ENCODE data around the gene TRABD2A.
"Not testable (repeated sequence)": the region's sequence is repeated elsewhere in the genome, so short reads cannot be mapped to it uniquely, and the experiment has no call there.

Gene TRABD2A, protein sequence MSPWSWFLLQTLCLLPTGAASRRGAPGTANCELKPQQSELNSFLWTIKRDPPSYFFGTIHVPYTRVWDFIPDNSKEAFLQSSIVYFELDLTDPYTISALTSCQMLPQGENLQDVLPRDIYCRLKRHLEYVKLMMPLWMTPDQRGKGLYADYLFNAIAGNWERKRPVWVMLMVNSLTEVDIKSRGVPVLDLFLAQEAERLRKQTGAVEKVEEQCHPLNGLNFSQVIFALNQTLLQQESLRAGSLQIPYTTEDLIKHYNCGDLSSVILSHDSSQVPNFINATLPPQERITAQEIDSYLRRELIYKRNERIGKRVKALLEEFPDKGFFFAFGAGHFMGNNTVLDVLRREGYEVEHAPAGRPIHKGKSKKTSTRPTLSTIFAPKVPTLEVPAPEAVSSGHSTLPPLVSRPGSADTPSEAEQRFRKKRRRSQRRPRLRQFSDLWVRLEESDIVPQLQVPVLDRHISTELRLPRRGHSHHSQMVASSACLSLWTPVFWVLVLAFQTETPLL

DNA sequence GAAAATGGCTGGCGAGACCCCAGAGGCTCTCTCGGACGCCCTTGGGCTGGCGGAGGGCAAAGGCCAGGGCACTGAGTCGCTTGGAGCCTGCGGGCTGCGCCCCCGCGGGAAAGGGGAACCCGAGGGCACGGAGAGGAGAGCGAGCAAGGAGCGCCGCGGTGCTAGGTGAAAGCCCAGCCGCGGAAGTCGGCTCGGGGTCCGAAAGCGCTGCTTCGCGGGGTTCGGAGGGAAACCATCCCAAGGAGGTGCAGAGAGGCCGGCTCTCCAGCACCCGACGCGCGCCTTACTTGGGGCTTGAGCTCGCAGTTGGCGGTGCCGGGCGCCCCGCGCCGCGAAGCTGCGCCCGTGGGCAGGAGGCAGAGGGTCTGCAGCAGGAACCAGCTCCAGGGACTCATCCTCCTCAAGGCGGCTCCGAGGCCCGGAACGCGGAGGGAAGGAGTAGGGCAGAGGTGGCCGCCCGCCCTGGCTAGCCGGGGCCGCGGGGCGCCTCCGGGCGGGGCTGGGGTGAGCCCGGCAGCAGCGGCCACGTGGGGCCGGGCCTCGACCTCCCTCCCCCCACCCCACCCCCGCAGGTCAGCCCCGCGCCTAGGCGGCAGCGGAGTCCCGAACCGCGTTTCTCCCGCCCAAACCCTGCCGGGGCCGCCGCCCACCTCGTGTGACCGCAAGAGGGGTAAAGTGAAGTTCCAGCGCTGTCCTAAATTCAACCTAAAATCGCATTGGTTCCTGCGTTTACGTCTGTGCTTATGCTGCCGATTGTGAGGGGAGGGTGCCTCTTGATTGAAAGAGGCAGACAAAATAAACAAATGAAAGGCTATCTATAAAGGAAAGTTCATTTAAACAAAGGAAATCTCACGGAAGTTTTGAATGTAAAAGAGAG lies at the start of gene TRABD2A:
Gene TRABD2A (minus strand): TSS at position 440 of the 877 bp plus-strand sequence. CDS start 45 bp downstream, at position 395.
- no peak for DNase-seq

DNA sequence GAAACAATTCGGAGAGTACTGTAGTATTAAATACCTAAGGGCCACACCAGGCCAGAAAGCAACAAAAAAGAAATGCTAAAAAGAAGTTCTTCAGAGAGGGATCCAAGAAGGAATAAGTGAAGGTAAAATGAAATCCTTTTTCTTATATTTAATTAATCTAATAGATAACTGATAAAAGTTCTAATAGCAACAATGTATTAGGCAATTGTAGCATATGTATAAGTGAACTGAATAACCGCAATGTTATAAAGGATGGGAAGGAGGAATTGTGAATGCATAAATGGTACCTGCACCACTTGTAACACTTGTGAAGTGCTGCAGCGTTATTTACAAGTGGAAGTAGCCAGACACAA lies 46.4 kb upstream of the TRABD2A start:
- DNase-seq = no peak

DNA sequence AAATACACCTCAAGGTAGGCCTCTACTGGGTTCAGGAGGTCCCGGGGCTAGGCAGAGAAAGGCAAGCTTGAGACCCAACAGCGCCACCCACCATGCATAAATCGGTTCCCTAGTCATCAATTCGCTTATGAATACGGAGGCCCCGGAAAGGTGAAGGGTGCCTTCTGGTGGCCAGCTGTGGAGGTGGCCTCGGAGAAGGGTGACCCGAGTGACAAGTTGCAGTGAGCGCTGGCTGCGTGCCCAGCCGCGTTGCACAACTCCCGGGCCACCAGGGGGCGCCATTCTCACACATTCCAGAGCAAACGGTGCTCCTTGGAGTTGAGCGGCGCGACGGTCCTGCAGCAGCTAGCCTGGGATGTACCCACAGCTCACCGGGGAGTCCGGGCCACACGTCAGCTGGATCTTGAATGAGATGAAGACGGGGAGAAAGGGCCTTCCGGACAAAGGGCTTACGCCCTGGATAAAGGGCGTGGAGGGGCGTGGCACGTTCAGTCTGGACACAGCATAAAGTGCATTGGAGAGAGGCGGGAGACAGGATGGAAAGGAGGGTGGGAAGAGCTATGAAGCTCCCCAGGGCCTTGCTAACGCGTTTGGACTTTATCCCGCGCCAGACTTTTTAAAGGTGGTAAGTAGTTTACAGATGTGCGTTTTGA lies 45.0 kb upstream of the TRABD2A start:
- DNase-seq = peak; percentile 56 to 68

DNA sequence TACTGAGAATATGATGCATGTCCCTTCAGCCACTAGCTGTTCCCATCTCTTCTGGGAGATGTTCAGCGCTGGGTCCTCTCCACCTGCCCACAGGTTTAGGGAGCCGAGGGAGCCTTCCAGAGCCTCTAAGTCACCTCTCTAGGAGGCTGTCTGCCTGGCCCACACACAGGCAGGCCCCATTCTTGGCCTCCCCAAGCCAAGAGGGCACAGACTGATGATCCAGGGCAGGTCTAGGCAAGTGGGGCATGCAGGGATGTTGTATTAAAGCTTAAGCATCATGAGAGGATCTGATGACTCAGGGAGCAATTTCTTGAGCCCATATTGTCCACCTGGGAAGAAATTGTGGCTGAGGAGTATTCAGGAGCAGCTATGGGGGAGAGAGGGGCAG lies 44.4 kb upstream of the TRABD2A start:
- DNase-seq = no peak

DNA sequence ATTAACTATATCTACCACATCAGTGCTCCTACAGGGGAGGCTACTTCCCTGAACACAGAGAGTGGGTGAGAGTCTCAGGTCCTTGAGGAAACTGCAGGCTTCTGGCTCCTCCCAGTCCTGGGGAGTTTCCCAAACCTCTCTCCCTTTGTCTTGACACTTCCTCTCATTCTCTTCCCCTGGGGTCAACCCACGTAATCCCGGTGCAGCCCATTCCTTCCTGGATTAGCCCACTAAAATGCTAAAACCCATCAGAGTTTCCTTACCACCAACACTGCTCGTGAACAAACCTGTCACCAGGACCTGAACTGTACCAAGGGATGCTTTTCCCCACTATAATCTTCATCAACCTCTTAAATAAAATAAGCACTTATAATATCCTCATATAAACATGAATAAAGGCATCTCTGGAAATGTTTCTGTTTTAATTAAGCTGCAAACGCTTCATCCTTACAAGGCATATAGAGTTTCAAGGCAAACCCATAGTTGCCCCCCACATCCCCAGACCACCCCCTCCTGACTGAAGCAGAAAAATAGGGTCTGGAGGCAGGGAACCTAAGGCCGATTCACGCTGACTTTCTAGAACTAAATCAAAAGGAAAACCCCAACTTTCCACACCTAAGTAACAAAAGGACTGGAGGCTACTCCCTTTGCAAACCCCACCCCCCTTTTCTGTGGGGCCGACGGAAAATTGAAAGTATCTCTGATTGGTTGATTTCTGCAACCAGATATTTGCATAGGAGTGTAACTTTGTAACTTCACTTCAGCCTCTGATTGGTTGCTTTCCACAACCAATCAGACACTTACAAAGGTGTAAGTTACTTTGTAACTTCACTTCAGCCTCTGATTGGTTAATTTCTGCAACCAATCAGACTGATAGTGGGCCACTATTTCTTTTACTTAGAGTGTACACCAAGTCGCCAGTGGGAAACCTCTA lies 43.6 kb upstream of the TRABD2A start:
- DNase-seq = no peak

DNA sequence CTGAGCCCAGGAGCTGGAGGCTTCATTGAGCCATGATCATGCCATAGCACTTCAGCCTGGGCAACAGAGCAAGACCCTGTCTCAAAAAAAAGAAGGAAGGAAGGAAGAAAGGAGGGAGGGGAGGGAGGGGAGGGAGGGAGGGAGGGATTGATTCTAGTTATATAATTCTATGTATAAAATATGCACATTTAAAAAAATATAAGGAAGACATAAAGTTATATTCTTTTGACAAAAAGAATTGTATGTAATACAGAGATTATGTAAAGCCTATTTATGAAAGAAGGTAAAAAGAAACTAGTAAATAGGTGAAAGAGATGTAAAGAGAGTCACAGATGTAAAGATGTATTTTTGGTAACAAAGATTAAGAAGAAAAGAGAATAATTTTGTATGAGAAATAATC lies 42.1 kb upstream of the TRABD2A start:
- no peak for DNase-seq

DNA sequence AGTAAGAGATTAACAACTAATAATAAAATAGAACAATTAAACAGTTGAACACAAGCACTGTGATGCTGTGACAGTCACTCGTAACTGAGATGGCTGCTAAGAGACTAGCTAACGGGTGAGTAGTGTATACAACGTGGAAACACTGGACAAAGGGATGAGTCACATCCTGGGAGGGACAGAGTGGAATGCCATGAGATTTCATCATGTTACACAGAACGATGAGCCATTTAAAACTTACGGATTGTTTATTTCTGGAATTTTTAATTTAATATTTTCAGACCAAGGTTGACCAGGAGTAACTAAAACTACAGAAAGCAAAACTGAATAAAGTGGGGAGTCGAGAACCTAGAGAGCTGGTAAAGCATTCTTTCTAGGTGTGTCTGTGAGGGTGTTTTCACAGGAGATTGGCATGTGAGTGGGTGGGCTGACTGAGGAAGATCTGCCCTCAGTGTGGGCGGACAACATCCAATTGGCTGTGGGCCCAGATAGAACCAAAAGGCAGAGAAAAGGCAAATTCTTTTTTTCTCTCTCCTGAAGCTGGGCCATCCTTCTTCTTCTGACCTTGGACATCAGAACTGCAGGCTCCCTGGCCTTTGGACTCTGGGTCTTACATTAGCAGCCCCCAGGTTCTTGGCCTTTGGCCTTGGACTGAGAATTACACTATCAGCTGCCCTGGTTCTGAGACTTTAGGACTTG lies 39.1 kb upstream of the TRABD2A start:
- DNase-seq = no peak

DNA sequence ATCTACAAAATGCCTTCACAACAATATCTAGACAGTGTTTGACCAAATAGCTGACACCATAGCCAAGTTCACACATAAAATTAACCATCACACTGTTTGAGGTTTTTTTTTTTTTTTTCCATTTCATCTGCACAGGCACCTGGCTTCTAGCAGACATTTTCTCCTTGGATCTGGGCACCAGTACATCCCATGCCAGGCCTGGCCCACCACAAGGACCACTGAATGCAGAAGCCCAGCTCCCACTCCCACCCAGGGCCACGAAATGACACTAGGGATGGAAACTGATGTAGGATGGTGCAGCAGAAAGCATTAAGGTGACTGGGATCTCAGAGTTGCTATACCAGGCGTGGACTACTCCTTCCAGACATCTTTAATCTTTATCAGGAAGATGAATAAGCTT lies 37.5 kb upstream of the TRABD2A start:
- DNase-seq = no peak

DNA sequence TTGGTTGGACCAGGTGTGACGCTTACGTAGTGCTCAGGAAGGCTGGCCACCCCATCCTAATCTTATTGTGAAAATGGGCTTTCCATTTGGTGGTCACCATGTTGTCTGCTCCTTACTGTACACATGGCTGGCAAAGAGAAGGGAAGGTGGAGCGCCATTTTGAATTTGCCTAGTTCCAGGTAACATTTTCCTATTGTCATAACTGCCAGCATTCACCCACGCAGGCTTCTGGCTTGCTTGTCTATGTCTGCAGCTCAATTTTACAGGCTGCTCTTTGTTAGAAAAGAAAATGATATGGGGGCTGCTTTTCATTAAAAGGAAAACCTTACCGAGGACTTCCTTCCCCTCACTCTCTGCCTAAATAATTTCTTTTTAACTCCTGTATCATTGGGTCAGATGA lies 36.9 kb upstream of the TRABD2A start:
- not testable (repeated sequence) for DNase-seq

DNA sequence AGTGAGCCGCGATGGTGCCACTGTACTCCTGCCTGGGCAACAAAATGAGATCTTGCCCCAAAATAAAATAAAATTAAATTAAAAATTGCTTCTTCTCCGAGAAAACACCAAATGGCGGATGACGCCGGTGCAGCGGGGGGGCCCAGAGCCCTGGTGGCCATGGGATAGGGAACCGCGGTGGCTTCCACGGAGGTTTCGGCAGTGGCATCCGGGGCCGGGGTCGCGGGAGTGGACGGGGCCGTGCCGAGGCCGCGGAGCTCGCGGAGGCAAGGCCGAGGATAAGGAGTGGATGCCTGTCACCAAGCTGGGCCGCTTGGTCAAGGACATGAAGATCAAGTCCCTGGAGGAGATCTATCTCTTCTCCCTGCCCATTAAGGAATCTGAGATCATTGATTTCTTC lies 34.8 kb upstream of the TRABD2A start:
- DNase-seq = not testable (repeated sequence)

DNA sequence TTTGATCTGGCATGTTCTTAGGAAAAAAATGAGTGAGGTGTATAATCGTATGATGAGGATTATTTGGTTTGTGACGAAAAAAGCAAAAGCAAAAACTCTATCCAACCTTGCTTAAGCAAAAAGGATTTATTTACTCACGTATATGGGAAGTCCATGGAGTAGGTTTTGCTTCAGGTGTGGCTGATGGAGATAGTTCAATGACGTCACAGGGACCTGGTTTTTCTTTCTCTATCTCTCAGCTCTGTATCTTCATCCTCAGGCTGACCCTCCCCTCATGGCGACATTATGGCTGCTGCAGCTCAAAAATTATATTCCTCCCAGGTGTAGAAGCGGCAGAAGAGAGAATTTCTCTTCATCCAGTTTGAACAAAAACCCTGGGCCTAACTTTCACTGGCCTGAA lies 33.5 kb upstream of the TRABD2A start:
- DNase-seq = no peak

DNA sequence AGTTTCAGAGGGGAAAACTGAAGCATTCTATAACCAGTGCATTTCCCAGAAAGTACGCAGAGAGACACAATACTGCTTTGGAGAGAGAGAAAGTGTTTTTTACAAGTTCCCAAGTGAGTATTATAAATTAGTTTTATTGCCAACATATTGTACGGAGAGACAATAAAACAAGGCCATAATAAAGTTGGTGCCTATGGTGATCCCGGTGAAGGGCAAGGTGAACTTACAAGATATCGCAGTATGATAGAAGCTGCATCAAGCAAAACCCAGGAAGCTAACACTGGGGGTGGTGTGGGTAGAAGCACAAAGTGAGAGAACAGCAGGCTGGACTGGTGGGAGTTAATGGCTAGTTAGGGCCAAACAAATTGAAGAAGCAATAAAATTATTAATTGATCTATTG lies 32.1 kb upstream of the TRABD2A start:
- no peak for DNase-seq

DNA sequence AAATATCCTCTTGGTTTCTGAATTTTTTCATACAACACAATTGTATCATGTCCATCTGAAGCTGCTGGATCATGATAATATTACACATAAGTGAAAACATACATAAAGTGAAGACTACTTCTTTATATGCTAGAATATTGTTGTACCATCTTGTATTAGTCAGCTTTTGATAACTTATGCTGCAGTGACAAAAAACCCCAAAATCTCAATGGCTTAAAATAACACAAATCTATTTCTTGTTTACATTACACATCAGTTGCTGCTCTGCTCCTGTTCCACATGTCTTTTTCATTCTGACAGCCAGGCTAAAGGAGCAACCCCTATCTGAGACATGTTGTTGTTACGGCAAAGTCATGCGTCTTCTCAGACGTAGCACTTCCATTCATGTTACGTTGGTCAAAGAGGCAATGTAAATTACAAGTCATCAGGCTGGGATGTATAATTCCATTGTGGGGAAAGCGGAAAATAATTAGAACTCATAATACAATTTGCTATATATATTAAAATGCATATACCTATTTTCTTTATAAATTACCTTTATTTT lies 30.3 kb upstream of the TRABD2A start:
- DNase-seq = no peak

DNA sequence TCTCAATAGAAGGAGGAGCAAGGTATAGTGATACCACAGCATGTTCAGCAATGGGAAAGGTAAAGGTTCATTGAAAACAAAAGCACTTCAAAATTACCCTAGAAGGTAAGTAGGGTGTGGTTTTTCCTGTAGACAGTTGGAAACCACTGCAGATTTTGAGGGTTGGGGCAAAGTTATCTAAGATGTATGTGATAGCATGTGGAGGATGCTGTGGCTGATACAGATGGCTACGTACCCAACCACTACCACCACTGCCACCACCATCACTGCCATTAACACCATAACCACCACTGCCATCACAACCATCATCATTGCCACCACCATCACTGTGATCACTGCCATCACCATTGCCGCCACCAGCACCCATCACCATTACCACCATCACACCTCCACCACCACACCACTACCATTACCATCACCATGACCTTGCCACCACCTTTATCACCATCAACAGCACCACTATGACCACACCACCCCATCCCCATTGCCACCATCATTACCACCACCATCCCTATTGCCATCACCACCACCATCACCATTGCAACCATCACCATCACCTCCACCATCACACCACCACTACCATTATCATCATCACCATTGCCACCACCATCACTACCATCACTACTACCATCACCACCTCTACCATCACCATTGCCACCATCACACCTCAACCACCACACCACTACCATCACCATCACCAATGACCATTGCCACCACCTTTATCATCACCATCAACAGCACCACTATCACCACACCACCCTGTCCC lies 28.2 kb upstream of the TRABD2A start:
- no peak for DNase-seq

DNA sequence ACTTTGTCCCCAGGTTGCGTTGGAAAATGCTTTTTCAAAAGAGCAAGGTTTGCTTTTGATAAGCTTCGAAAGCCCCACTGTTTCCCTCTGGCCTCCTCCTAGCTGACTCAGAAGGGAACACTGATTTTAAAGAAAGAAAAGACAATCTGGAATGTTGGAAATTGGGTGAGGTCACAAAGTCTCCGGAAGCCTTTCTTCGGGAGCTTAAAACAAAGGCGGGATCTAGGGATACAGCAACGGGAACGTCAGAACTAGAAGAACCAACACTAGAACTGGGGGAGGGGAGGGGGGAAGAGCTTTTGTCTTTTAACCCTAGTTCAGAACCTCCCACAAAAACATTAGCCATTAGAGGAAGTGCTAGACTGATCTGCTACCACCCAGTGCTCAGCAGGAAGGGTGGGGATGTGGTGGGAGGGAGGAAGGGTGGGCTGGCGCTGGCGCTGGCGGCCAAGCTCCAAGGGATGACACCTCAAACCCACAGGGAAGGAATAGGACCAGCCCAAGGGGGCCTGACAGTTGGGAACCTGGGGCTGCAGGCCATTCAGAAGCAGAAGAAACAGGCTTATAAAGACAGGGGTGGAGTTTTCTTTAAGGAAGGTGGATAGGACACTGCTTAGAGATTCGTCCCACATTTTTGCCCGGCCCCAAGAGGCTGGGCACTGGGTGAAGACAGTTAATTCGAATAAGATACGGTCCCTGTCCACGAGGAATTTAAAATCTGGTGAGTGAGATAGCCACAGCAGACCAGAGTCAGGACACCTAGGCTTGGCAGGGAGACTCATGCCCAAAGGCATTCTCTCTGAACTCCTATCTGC lies 26.2 kb upstream of the TRABD2A start:
- no peak for DNase-seq

DNA sequence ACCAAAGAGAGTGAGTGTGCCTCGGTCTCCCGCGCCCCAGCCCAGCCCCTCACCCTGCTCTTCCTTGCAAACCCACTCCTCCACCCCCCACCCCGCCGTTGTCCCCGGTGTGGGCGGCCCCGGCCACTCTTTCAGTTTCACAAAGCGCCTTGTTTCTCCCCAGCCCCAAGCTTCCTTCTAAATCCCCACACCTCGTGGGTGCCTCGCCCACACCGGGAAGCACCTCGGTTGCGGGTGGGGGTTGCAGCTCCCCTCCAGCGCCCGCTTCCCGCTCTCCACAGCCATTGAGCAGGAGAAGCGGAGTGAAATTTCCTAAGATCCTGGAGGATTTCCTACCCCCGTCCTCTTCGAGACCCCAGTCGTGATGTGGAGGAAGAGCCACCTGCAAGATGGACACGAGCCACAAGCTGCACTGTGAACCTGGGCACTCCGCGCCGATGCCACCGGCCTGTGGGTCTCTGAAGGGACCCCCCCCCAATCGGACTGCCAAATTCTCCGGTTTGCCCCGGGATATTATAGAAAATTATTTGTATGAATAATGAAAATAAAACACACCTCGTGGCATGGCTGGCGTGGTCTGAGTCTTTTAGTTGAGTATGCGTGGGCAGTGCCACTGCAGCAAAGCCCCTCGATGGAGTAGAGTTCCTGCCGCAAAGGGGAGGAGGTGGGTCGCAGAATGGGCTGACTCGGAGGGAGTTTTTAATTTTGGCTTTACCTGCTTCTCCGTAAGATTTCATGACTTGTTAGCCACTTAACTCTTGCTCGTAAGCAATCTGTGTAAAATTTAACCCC lies 25.4 kb upstream of the TRABD2A start:
- no peak for DNase-seq

DNA sequence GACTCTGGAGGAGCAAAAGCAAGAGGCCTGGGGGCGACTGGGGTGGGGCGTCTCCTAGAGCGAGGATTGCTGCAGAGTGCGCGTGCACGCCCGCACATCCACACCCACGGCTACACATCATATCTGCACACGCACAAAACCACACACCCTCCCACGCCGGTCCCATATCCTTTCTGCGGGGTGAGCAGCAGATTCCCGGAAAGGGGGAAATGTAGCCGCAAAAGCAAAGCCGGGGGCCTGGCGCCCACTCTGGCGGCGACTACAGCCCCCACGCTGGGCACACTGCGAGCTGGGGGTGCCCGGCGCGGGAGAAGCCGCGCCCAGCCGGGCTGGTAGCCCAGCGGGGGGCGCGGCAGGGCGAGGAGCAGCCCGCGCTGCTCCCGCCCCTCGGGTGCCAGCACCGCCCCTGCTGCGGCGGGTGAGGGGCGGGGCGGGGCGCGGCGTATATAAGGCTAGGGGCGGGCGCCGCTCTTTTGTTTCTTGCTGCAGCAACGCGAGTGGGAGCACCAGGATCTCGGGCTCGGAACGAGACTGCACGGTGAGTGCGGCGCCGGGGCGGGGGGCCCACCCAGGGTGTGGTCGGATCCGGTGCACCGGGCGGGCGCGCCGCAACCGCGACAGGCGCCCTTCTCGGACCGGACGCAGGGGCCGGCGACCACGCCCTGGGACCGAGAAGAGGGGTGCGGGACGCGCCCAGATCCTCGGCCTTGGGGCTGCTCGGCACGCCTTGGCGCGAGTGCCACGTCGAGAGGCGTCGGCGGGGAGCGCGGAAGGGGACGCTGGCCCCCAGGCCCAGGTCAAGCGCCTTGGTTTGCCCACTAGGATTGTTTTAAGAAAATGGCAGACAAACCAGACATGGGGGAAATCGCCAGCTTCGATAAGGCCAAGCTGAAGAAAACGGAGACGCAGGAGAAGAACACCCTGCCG lies 24.6 kb upstream of the TRABD2A start, which contains the start of gene TMSB10:
Gene TMSB10 (plus strand): TSS at position 476 of the 927 bp plus-strand sequence.
- DNase-seq = peak; percentile 25 to 54
